Liver (tissue), 3 donors: ENCODE measurements around the gene SPDYE2B.
"Not testable (repeated sequence)": the region's sequence is repeated elsewhere in the genome, so short reads cannot be mapped to it uniquely, and the experiment has no call there.

Experiments used
- GABPA ChIP-seq, 2 donors: IDR thresholded peaks in 1 of 2; conservative IDR thresholded peaks in 1 of 2; 2 replicates each; pipeline ENCODE4 v1.6.1; 2016; ENCODE audit warnings: antibody characterized with exemption in 2 of 2, mild to moderate bottlenecking in 1 of 2, moderate library complexity in 1 of 2
- RXRA ChIP-seq, 2 donors: IDR thresholded peaks; 2 replicates each; pipeline ENCODE4 v1.6.1; 2017 to 2018; ENCODE audit warnings: antibody characterized with exemption in 2 of 2, mild to moderate bottlenecking in 1 of 2
- TAF1 ChIP-seq: conservative IDR thresholded peaks from 2 replicates; pipeline ENCODE4 v1.6.1; 2016; ENCODE audit warnings: antibody characterized with exemption, mild to moderate bottlenecking
- TF ChIP-seq, protein P1 (sequence below): fragments of 150-350 bp; IDR thresholded peaks from 2 replicates; pipeline ENCODE4 v1.5.1; 2017; ENCODE audit warnings: improper control_type of control experiment, low read depth, low read length; ENCODE audit not compliant: missing input control
- TF ChIP-seq, protein P2 (sequence below): IDR thresholded peaks from 2 replicates; pipeline ENCODE4 v1.6.1; 2016; ENCODE audit warnings: antibody characterized with exemption, mild to moderate bottlenecking
- TF ChIP-seq, protein P3 (sequence below): IDR thresholded peaks from 2 replicates; pipeline ENCODE4 v1.6.1; 2016; ENCODE audit warnings: antibody characterized with exemption
- donor health status: healthy.
- donor health status: healthy.

DNA sequence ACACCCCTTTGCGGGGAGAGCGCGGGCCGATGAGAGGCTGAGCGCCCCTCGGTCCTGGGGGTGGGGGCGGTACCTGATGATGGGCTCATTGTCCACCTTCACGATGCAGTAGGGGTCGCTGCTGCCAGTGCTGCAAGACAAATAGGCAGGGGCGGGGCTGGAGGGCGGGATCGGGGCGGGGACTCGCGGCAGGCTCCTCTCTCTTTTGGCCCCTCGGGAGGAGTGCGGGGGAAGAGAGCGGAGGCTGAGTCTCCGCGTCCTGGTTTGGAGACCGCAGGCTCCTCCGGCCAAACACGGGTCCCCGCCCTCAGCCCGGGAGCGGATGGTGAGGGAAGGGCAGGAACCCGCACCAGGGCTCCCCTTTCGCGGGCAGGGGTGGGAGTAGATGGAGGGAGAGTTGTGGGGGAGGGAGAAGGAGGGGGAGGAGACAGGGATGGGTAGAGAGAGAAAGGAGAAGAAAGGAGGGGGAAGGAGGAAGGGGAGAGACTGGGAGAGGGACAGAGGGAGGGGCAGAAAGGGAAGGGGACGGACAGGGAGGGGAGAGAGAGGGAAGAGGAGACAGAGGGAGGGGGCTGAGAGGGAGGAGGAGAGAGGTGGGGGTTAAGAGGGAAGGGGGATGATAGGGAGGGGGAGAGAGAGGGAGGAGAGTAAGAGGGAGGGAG is 39.0 kb upstream of the SPDYE2B start:
- not testable (repeated sequence) for TF ChIP-seq TAF1; RXRA (IDR thresholded peaks at IDR 0.05); GABPA (IDR thresholded peaks at IDR 0.05 in 1 of 2, conservative IDR thresholded peaks at IDR 0.05 in 1 of 2)
- TF ChIP-seq, protein P1, sequence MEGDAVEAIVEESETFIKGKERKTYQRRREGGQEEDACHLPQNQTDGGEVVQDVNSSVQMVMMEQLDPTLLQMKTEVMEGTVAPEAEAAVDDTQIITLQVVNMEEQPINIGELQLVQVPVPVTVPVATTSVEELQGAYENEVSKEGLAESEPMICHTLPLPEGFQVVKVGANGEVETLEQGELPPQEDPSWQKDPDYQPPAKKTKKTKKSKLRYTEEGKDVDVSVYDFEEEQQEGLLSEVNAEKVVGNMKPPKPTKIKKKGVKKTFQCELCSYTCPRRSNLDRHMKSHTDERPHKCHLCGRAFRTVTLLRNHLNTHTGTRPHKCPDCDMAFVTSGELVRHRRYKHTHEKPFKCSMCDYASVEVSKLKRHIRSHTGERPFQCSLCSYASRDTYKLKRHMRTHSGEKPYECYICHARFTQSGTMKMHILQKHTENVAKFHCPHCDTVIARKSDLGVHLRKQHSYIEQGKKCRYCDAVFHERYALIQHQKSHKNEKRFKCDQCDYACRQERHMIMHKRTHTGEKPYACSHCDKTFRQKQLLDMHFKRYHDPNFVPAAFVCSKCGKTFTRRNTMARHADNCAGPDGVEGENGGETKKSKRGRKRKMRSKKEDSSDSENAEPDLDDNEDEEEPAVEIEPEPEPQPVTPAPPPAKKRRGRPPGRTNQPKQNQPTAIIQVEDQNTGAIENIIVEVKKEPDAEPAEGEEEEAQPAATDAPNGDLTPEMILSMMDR, result not testable (repeated sequence)
- TF ChIP-seq, protein P2, sequence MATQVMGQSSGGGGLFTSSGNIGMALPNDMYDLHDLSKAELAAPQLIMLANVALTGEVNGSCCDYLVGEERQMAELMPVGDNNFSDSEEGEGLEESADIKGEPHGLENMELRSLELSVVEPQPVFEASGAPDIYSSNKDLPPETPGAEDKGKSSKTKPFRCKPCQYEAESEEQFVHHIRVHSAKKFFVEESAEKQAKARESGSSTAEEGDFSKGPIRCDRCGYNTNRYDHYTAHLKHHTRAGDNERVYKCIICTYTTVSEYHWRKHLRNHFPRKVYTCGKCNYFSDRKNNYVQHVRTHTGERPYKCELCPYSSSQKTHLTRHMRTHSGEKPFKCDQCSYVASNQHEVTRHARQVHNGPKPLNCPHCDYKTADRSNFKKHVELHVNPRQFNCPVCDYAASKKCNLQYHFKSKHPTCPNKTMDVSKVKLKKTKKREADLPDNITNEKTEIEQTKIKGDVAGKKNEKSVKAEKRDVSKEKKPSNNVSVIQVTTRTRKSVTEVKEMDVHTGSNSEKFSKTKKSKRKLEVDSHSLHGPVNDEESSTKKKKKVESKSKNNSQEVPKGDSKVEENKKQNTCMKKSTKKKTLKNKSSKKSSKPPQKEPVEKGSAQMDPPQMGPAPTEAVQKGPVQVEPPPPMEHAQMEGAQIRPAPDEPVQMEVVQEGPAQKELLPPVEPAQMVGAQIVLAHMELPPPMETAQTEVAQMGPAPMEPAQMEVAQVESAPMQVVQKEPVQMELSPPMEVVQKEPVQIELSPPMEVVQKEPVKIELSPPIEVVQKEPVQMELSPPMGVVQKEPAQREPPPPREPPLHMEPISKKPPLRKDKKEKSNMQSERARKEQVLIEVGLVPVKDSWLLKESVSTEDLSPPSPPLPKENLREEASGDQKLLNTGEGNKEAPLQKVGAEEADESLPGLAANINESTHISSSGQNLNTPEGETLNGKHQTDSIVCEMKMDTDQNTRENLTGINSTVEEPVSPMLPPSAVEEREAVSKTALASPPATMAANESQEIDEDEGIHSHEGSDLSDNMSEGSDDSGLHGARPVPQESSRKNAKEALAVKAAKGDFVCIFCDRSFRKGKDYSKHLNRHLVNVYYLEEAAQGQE, result not testable (repeated sequence)
- TF ChIP-seq, protein P3, sequence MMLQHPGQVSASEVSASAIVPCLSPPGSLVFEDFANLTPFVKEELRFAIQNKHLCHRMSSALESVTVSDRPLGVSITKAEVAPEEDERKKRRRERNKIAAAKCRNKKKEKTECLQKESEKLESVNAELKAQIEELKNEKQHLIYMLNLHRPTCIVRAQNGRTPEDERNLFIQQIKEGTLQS, result not testable (repeated sequence)
